CD4-positive, alpha-beta T cell treated with Interferon gamma for 1 hour (primary cell): ENCODE data around the gene DCN.

Experiments
- DNase-seq: peaks from one replicate; pipeline ENCODE4 v3.0.0-alpha.2; 2020

DCN gene

GRCh38 chr12:91185421-91185820, 2.8 kb upstream of the DCN start:
- no peak for DNase-seq

GRCh38 chr12:91183551-91183950, 934 bp upstream of the DCN start:
- no peak for DNase-seq

- DNase-seq = no peak
Measured at GRCh38 chr12:91180582-91181395, 1.8 kb downstream of the DCN start.

- DNase-seq = no peak
Measured at GRCh38 chr12:91179966-91180561, 2.6 kb downstream of the DCN start.

- DNase-seq = no peak
Measured at GRCh38 chr12:91179315-91179714, 3.3 kb downstream of the DCN start.

GRCh38 chr12:91178781-91179180, 3.8 kb downstream of the DCN start:
- no peak for DNase-seq

GRCh38 chr12:91178139-91178561, 4.5 kb downstream of the DCN start:
- no peak for DNase-seq

- DNase-seq = no peak
Measured at GRCh38 chr12:91177381-91177780, 5.2 kb downstream of the DCN start.

- no peak for DNase-seq
Measured at GRCh38 chr12:91176915-91177314, 5.7 kb downstream of the DCN start.

GRCh38 chr12:91176358-91176757, 6.3 kb downstream of the DCN start:
- DNase-seq = no peak

- DNase-seq = no peak
Measured at GRCh38 chr12:91173124-91173523, 9.5 kb downstream of the DCN start.

- DNase-seq = no peak
Measured at GRCh38 chr12:91172096-91172495, 10.5 kb downstream of the DCN start.

- DNase-seq = no peak
Measured at GRCh38 chr12:91171476-91171875, 11.1 kb downstream of the DCN start.

GRCh38 chr12:91163116-91163515, 19.5 kb downstream of the DCN start:
- DNase-seq = no peak

GRCh38 chr12:91161009-91161408, 21.6 kb downstream of the DCN start:
- DNase-seq = no peak

- no peak for DNase-seq
Measured at GRCh38 chr12:91155990-91156389, 26.6 kb downstream of the DCN start.

GRCh38 chr12:91154131-91154530, 28.5 kb downstream of the DCN start:
- DNase-seq = no peak

GRCh38 chr12:91144053-91144452, 38.6 kb downstream of the DCN start:
- no peak for DNase-seq

- DNase-seq = no peak
Measured at GRCh38 chr12:91143206-91143605, 39.4 kb downstream of the DCN start.

GRCh38 chr12:91142221-91142631, 40.4 kb downstream of the DCN start:
- no peak for DNase-seq

GRCh38 chr12:91140026-91140931, 42.3 kb downstream of the DCN start:
- no peak for DNase-seq

- no peak for DNase-seq
Measured at GRCh38 chr12:91139286-91139685, 43.3 kb downstream of the DCN start.

GRCh38 chr12:91138337-91138920, 44.2 kb downstream of the DCN start:
- DNase-seq = no peak
